ENCODE data around the gene APEH.
"Not testable (repeated sequence)": the region's sequence is repeated elsewhere in the genome, so short reads cannot be mapped to it uniquely, and the experiment has no call there.

Gene APEH

DNA sequence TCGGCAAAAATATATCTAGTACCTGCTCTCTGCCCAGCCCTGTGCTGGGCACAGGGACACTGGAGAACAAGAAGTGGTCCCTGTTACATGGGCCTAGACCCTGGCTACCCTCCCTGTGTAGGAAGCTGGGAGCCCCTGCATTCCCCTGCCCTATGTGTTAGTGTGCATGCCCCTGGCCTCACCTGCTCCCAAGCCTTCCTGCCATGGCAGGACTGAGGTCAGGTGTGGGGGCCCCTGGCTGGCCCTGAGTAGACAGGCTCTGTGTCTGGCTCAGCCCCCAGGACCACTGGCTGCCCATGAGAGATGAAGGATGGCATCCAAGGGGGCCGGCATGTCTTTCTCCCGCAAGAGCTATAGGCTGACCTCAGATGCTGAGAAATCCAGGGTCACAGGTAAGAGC is 16.7 kb downstream of the APEH start:
- not testable (repeated sequence) for DNase-seq (ENCODE audit: low spot score)

DNA sequence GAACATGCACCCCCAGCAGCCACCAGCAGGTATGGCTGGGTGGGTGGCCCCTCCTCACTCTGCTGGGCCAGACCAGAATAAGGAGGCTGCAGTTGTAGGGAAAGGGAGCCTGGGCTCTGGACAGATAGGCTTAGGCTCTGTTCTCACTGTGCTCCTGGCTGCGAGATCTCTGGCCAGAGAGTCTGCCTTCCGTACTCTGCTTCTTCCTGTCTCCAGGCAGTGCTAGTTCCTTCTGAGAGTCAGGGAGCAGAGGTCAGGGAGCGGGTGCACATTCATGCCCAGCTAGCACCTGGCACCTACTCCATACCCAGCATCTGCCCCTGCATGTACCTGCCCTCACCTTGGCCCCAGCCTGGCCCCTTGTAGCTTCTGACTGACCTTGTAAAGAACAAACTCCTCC is 17.3 kb downstream of the APEH start:
- not testable (repeated sequence) for DNase-seq (ENCODE audit: low spot score)

DNA sequence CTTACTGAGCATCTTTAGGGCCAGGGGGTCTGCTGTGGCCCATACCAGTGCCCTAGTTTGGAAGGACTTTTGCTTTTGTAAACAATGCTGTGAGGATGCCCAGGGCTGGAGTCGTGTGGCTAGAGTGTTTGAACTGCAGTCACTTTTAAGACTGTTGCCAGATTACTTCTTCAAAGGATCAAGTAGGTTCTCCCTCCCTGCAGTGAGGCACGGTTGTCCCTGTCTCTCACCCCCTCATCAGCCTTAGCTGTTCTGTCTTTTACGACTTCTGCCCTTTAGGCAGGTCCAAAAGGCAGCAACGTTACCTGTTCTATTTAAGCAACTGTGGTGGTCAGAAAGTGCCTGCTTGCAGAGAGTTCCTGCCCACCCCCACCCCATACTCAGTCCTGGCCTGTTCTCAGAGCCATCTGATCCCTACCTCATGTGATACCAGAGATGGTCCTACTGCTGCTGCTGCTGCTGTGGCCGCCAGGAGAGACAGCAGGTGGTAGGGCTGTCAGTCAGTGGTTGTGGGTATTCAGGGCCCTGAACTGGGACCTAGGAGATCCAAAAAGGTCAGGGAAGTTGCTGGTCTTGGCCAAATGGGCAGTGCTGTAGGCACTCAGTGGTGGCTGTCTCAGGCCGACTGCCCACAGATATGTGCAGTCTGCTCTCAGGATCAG is 20.4 kb downstream of the APEH start:
- not testable (repeated sequence) for DNase-seq (ENCODE audit: low spot score)

DNA sequence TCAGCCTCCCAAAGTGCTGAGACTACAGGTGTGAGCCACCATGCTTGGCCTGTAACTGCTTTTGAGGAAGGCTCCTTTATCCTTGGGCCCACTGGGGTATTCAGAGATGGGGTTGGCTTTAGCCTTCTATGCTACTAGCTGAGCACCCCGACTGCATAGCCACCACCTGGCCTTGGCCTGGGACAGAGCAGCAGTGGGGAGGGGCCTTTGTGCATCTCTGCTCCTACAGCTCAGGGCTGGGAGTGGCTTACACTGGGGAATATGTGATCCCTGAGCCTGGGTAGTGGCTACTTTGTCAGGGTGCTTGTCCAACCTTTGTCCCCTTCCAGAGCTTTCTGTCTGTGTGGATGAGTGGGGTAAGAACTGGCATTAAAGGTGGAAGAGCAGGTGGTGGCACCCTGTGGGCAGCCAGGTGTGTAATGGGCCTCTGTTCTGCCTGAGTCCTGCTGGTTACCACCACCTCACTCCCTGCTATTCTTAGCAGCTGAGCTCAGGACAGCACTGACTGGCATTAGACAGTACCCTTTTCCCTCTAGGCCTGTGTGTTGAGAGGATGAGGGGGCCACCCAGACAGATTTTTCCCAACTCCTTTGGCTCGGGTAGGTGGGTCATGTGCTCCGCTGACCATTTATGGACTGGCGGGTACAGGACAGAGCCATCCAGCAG is 21.3 kb downstream of the APEH start:
- not testable (repeated sequence) for DNase-seq (ENCODE audit: low spot score)

DNA sequence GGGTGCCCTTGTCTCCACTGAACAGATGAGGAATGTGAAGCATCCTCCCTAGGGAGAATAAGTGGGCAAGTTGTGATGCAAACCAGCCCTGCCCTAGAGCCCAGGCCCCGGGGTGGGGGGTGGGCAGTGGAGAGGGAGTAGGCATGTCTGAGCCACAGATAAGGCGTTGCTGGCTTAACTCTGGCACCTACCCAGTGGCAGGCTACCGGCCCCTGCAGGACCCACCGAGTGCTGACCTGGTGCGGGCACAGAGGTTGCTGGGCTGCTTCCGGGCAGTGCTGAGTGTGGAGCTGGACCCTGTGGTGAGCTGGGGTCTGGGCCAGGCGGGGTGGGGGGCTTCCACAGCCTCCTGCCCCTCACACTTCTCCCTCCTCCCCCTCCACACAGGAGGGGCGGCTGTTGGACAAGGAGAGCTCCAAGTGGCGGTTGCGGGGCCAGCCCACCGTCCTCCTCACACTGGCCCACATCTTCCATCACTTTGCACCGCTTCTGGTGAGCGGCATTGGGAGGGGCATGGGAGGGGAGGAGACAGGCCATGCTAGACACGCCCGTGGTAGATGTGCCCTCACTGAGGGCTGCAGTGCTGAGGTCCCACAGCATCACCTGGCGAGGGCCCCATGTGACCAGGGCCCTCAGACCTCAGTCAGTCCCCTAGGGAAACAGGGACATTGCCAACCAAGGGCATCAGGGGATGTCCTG is 25.3 kb downstream of the APEH start:
- no peak for DNase-seq (ENCODE audit: low spot score)

DNA sequence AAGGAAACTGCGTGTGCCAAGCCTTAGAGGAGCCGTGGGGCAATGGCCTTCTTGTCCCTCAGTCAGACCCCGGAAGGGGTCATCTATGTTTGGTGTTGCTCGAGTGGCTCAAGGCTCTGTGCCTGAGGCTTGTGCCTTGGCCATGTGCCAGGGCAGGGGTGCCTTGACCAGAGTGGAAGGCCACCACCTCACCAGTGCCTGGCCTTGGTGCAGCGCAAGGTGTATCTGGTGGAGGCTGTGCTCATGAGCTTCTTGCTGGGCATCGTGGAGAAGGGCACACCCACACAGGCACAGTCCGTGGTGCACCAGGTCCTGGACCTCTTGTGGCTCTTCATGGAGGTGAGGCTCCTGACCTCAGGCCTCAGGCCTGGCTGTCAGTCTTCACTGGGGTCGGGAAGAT is 25.9 kb downstream of the APEH start:
- DNase-seq (ENCODE audit: low spot score) = no peak

DNA sequence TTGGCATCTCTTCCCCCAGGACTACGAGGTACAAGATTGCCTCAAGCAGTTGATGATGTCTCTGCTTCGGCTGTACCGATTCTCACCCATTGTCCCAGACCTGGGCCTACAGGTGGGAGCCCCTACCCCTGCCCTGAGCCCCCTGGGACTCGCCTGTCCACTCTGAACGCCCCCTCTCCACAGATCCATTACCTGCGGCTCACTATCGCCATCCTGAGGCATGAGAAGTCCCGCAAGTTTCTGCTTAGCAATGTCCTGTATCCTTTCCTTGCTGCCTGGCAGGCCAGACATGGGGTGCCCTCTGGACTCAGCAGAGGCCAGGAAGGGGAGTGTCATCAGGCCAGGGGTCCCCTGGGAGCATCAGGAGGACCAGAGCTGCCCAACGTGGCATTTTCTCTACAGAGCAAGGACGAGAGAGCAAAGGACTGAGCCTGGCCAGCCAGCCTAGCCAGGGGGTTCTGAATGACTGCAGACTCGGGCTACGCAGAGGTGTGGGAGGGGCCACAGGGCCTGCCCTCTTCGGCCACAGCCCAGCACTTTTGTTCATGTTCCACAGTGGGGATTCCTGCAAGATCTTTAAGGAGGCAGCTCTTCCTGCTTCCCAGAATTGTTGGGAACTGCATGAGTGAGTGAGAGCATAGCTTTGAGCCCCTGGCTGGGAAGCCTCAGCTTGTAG is 26.4 kb downstream of the APEH start:
- no peak for DNase-seq (ENCODE audit: low spot score)

DNA sequence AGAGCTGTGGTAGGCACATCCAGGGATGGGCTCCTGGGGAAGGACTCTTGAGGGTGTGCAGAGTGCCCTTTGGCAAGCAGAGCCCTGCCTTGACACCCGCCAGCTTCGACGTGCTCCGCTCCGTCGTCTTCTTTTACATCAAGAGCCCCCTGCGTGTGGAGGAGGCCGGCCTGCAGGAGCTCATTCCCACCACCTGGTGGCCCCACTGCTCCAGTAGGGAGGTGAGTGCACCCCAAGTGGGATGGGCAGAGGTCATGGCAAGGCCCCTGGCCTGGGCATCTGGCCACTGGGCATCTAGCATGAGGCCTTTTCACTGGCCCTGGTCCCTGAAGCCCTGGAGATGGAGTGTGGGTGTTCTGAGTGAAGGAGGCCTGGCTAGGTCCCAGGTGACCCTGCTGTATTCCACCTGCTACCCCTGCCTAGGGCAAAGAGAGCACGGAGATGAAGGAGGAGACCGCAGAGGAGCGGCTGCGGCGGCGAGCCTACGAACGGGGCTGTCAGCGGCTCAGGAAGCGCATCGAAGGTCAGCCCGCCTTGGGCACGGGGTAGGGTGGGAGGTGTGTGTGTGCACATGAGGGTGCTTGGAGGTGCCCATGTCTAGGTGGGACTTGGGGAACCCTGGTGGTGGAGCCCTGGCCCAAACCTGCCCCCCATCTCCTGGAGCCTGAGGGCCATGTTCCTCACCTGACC is 27.4 kb downstream of the APEH start:
- no peak for DNase-seq (ENCODE audit: low spot score)

DNA sequence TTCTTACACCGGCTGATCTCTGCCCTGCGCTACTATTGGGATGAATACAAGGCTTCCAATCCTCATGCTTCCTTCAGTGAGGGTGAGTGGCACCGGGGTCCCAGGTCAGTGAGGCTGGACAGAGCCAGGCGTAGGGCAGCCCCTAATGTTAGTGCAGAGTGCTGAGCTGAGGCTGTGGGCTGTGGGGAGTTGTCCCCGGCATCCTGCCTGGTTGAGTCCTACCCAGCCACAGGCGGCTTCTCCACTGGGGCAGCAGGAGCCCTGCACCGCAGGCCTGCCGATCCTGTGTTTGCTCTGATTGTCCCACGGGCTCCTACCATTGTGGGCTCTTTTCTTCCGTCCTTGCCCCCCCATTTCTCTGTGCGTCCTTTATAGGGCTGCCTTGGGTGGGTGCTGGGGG is 28.5 kb downstream of the APEH start:
- DNase-seq (ENCODE audit: low spot score) = no peak

DNA sequence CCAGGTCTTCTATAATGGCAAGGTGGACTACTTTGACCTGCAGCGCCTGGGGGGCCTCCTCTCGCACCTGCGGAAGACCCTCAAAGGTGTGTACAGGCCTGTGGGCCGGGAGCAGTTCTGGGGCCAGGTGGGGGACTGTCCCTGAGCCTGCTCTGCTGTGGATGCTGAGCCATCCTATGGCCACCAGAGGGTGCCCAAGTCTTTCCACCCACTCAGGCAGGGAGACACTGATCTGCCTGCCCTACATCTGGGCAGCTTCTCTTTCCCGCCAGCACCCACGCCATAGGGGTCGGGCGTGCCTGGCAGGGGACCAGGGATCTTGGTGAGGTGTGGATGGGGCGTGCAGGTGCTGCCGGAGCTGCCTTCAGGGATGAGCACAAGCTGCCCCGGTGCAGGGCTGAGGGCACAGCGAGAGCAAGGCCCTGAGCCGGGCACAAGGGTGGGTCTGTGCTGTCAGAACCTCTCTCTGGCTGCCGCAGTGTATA is 29.3 kb downstream of the APEH start:
- DNase-seq (ENCODE audit: low spot score) = peak; percentile 60

DNA sequence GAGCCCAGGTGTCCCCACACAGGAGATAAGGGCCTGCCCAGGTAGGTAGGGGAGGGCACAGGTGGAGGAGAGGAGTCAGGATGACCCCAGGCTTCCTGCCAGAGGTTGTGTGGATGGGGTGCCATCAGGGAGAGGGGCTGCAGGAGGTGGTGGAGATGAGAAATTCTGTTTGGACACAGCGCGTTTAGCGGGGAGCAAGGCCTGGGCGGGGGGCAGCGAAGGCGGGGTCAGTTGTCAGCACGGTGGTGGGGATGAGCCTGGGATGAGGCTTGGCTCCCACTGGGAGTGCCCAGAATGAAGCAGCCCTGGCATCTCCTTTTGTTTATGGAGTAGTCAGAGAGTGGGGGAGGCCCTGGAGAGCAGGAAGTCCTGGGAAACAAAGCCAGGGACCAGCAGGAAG is 29.8 kb downstream of the APEH start:
- no peak for DNase-seq (ENCODE audit: low spot score)

DNA sequence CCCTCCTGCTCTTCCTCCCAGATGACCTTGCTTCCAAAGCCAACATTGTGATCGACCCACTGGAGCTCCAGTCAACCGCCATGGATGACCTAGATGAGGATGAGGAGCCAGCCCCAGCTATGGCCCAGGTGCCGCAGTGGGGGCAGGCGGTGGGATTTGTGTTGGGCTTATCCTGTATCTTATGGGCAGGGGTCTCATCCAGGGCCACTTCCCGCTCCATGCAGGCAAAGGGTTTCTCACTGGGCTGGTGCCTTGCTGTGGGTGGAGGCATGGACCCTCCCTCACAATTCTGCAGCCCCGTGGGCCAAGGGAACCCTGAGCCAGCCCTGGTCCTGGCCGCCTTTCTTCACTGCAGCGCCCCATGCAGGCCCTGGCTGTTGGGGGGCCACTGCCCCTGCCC is 30.5 kb downstream of the APEH start:
- DNase-seq (ENCODE audit: low spot score) = no peak

DNA sequence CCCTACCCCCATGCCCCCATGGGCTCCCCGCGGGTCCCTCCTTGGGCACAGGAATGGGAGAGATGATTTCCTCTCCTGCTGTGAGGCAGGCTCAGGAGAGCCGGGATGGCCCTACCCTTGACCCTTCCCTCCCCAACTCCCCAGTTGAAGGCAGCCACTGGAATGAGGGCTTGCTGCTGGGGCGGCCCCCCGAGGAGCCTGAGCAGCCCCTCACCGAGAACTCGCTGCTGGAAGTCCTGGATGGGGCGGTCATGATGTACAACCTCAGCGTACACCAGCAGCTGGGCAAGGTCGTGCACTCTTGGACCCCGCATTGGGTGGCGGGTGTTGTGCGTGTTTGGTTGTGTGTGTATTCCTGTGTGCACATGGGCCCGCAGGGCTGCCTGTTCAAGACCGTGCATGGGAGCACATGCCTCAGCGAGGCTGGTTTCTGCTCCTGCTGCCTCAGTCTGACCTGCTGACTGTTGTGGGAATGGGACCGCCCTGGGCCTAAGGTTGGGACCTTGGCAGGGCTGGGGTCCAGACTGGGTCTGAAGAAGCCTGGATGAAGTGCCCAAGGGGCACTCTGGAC is 31.3 kb downstream of the APEH start:
- DNase-seq (ENCODE audit: low spot score) = no peak

DNA sequence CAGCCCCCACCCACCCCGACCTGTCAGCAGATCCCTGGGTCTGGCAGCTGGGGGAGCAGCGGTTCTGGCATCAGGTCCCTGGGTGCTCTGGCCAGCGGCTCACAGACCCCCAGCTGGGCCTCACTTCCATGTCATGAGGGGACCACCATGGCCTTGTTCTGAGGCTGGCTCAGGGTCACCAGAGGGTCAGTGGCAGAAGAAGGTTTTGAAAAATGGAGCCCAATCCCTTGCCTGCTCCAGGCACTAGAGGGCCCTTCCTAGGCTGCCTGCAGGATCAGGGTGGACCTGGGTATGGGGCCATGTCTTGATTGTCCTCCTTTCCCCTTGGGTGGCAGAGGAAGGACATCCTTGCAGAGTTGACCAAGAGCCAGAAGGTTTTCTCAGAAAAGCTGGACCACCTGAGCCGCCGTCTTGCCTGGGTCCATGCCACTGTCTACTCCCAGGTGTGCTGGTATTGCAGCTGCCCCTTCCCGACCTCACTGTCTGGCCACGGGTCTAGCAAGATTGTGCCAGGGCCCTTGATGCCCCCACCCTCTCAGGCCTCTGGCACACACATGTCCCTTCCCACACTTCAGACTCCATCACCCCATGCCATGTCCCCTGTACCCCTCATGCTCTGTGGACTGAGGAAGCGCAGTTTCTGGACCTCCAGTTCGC is 32.4 kb downstream of the APEH start:
- no peak for DNase-seq (ENCODE audit: low spot score)

DNA sequence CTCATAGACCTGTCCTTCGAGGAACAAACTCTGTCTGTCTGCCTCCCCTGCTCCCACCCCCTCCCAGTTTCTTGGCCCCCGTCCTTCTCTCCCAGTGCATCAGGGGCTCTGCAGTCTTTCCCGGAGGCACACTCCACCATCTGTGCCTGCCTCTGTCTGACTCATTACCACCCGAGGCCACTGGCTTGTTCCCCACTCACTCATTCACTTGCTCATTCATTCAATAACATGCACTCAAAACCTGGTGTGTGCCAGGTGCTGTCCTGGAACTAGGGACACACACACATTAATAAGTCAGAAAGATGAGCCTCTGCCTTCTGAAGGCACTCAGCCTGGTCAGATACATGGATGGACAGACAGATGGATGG is 32.9 kb downstream of the APEH start:
- DNase-seq (ENCODE audit: low spot score) = no peak

DNA sequence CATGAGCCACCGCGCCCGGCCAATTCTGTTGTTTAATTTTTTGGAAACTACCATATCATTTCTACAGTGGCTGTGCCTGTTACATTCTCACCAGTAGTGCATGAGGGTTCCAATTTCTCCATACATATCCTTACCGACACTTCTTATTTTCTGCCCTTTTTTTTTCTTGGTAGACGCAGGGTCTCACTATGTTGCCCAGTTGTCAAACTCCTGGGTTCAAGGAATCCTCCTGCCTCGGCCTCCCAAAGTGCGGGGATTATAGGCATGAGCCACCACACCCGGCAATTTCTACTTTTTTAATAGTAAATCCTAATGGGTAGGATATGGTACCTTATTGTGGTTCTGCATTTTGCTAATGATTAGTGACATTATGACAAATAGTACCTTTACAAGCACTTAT is 35.7 kb downstream of the APEH start:
- no peak for DNase-seq (ENCODE audit: low spot score)

DNA sequence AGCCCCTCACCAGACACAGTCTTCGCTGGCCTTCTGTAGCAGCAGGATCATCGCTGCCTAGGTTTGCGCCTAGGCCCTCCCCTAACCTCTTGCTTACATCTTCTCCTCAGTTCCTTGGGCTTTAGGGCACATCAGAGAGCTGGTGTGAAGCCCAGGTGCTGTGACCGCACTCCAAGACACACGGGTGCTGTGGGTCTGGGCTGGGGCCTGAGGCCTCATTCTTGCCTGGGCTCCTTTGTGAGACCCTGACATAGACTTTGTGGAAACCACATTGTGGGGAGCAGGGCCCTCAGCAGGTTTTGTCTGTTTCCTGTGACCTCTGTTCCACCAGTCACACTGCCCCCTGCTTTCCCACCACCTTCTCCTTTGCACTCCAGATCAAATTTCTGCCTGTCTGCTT is 37.3 kb downstream of the APEH start:
- DNase-seq (ENCODE audit: low spot score) = no peak

DNA sequence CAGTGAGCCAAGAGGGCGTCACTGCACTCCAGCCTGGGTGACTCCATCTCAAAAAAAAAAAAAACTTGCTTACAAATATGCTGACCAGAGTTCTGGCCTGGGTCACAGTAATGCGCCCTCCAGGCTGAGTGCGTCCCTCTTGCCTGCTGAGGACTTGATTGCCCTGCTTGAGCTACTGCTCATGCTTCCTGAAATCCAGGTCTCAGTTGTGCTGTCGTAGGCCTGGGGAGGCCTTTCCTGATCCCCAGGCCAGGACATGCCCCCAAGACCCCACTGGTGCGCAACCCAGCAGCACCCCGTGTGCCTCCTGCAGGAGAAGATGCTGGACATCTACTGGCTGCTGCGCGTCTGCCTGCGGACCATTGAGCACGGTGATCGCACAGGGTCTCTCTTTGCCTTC is 38.0 kb downstream of the APEH start:
- DNase-seq (ENCODE audit: low spot score) = no peak

DNA sequence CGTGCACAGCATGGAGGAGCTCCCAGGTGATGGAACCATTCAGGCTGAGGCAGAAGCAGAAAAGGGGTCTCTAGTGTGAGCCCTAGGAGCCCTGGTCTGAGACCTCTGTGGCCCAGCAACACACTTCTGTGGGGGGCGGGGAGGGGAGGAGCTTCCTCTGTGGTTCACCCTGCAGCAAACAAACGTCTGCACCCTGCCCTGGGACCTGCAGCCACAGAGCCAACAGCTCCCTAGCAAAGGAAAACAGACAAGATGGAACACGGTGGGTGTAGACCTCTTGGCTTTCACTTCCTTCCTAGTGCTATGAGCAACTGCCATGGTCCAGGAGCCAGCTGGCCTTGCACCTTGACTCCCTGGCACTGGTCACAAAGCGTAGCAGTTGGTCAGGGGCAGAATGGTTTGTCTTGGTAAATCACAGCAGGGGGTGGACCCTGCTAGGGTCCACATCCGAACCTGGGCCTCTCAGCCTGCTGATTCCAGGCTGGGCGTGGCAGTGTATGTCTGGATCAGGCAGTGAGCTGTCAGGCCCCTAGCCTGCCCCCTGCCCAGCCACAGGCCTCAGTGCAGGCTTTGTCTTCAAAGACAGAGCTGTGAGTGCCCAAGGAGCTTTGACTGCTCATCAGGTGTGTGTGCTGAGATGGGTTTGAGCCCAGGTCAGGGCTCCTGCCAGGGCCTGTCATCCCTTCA is 38.6 kb downstream of the APEH start:
- DNase-seq (ENCODE audit: low spot score) = no peak

DNA sequence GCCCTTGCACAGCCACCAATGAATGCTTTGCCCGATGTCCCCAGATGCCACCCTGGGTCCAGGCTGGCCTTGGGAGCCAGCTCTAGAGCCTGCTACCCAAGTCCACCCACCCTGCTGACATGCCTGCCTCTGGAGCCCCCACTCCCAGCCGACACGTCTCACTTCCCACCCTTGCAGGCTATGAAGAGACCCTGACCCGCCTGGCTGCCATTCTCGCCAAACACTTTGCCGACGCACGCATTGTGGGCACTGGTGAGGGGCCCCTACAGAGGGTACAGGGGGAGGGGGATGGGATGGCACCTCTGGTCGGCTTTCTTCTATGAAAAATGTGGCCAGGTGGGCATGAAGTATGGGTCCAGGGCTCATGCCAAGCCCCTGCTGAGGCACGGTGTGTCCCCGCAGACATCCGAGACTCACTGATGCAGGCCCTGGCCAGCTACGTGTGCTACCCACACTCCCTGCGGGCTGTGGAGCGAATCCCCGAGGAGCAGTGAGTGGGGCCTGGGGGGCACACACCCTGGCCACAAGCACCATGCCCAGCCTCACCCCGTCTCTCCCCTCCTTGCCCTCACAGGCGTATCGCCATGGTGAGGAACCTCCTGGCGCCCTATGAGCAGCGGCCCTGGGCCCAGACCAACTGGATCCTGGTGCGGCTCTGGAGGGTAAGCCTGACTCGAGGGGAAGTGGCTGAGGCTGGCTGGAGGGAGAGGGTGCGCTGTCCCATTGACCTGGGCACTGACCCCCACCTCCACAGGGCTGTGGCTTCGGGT is 39.4 kb downstream of the APEH start:
- DNase-seq (ENCODE audit: low spot score) = no peak
